DOHH2 (cell line): ENCODE measurements around the gene BCL11B.

Experiments
- EZH2phosphoT487 ChIP-seq: fragments of 200-600 bp; sonication (generic); IDR thresholded peaks from 2 replicates; pipeline ENCODE4 v1.6.1; 2017; ENCODE audit warnings: borderline replicate concordance, mild to moderate bottlenecking, antibody characterized with exemption, low read length, moderate library complexity, mixed read lengths
- TF ChIP-seq, protein P1 (sequence below): fragments of 200-600 bp; sonication (generic); IDR thresholded peaks from one replicate; pipeline ENCODE4 v1.5.1; 2014; ENCODE audit warnings: antibody characterized with exemption, mild to moderate bottlenecking, low read depth, low read length; ENCODE audit not compliant: poor library complexity, severe bottlenecking

DNA sequence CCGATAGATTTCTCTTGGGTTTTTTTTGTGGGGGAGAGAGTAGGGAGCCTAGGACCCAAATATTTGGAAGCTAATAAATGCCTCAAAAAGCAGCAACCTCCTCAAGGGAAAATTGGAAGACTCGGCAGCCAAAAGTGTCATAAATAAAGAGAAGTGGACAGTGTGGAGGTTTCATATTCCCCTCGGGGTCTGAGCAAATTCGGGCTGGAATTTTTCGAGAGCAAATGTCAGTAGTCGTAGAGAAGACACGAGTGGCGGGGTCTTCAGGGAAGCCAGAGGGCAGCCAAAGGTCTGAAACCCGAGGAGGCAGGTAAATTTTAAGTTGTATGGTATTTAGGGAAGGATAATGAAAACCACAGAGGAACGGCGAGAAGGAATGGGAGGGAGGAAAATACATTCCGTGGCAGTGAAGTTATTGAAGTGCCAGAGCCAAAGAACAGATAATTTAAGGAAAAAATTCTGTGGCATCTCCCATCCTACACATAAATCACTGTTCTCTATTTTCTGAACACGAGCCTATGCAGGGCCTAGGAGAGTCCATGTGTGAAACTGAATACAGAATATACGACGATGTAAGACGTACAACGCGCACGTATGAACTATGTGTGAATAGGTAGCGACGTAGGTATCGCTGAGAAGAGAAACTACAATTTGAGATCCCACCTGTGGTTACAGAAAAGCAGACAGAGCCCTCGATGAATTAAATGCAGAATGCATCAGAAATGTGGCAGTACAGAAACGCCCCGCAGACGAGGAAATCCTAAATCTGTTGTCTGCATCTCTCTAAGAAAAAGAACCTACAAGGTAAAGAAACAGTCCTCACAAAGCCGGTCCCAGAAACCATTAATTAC lies 12.9 kb downstream of the BCL11B start:
- no peak for TF ChIP-seq EZH2phosphoT487
- TF ChIP-seq, protein P1, sequence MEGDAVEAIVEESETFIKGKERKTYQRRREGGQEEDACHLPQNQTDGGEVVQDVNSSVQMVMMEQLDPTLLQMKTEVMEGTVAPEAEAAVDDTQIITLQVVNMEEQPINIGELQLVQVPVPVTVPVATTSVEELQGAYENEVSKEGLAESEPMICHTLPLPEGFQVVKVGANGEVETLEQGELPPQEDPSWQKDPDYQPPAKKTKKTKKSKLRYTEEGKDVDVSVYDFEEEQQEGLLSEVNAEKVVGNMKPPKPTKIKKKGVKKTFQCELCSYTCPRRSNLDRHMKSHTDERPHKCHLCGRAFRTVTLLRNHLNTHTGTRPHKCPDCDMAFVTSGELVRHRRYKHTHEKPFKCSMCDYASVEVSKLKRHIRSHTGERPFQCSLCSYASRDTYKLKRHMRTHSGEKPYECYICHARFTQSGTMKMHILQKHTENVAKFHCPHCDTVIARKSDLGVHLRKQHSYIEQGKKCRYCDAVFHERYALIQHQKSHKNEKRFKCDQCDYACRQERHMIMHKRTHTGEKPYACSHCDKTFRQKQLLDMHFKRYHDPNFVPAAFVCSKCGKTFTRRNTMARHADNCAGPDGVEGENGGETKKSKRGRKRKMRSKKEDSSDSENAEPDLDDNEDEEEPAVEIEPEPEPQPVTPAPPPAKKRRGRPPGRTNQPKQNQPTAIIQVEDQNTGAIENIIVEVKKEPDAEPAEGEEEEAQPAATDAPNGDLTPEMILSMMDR = no peak
